Ammon's horn (tissue), 1 donor: ENCODE data around the gene DGKQ.
A peak's percentile ranks its signal among the peaks of the same experiment; 100 is the strongest.
"Not testable (repeated sequence)": the region's sequence is repeated elsewhere in the genome, so short reads cannot be mapped to it uniquely, and the experiment has no call there.

Source experiments
- DNase-seq: peaks from one replicate; pipeline ENCODE4 v3.0.0-alpha.2; 2016; ENCODE audit warnings: low spot score

The DGKQ gene

GRCh38 chr4:1009542-1010394 is 36.4 kb upstream of the DGKQ start:
- DNase-seq, result peak; percentile 75

DNA sequence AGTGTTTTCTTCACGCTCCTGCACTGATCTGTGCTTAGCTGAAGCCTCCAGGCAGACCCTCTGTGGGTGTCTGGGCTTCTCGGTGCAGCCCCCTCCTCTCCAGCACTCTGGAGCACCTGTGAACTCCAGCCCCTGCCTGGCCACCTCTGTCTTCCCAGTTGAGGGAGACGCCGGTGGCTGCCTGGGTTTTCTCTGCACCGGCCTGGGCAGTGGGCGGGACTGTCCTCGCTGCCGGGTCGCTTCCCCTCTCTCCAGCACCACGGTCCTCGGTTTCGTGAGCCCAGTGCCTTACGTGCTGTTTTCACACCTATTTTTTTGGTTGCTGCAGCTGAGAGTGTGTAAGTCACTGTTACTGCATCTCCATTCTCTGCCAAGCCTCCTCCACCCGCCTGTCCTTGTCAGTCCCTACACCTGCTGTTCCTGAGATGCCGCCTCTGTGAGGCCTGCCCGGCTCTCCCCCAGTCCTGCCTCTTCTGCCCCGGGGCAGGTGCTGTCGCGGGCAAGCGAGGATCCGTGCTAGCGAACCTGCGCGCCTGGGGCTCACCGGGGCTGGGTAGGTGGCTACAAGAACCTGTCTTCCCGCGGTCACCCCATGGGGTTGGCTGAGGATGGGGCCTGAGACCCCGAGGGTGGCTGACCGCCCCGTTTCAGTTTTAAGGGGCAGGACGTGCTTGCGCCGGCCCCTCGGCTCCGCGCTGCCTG is 35.6 kb upstream of the DGKQ start:
- DNase-seq, result no peak

DNA sequence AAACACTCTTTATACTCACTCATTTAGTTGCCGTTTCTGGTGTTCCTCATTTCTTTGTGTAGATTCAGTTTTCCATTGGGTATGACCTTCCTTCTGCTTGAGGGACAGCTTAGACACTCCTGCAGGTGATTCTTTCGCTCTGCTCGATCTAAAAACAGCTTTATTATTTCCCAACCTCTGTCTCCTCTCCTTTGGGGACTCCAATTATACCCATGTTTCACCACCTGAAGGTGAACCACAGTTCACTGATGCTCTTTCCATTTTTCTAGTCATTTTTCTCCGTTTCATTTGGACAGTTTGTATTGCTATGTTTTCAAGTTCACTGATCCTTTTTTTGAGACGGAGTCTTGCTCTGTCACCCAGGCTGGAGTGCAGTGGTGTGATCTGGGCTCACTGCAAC is 33.5 kb upstream of the DGKQ start:
- DNase-seq, result no peak

DNA sequence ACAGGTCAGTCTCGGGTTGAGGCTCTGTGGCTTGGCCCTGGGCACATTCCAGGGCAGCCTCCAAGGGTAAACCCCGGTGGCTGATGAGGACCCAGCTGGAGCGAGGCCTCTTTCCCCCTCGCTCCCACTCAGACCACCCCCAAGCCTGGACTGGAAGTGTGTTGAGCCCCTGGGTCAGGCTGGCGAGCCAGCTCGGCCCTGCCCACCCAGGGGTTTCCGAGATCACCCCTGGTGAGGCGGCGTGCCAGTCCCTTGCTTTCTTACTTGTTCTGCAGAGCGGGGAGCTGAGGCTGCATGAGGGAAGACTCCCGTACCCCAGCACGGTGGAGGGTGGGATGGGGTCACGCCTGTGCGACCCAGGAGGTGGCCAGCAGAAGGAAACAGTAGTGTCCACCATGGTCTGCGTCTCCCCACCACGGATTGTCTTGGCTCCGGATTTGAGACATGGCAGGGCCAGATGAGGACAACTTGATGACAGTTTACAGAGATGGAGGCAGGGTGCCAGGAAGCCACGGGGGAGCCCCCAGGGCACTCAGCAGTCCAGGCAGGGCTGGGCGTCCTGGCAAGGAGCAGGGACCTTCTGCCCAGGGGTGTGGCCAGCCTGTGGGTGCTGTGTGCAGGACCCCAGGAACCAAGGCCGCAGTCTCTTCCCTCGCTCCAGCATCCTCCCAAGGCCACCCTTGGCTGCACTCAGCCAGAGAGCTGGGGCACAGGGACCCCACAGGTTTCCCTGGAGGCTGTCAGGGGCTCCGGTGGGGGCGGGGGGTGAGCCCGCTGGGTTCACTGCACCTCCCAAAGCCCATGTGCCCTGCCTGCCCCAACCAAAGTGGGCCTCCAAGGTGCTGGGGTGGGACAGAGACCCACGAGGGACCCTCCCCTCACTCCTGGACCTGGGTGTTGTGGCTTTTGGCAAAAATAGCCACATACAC is 31.5 kb upstream of the DGKQ start:
- DNase-seq, result no peak

- DNase-seq, result no peak
Measured at GRCh38 chr4:1004071-1004418, 30.7 kb upstream of the DGKQ start.

DNA sequence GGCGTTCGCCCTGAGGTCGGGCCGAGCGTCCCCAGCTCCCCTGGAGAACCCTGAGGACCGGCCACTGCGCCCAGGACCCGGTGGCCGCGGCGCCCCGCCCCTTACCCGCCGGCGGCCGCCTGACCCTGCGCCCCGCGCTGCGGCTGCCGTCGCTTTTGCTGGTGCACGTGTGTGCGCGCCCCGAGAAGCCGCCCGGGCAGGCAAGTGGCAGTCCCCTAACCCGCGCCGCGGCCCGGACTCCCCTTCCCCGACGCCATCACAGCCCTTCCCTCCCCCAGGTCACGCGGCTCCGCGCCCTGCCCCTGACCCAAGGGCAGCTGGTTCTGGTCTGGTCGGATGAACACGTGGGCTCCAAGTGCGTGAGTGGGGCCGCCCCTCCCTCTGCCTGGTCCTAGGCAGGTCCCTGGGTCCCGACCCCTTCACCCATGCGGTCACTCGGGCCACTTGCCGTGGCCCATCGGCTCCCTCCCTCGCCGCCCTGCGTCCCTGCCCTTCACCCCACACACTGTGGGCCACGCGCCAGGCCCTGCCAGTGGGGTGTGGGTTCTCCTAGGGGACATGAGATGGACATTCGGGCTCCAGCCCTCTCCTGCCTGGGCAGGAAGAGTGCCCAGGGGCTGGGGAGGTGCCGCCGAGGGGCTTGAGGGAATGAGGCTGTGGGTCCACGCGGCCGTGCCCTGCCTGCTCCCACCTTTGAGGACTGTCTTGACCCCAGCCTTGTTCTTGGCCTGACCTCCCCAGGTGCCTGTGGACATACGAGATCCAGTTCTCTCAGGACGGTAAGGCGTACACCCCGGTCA is 30.1 kb upstream of the DGKQ start:
- no peak for DNase-seq

DNA sequence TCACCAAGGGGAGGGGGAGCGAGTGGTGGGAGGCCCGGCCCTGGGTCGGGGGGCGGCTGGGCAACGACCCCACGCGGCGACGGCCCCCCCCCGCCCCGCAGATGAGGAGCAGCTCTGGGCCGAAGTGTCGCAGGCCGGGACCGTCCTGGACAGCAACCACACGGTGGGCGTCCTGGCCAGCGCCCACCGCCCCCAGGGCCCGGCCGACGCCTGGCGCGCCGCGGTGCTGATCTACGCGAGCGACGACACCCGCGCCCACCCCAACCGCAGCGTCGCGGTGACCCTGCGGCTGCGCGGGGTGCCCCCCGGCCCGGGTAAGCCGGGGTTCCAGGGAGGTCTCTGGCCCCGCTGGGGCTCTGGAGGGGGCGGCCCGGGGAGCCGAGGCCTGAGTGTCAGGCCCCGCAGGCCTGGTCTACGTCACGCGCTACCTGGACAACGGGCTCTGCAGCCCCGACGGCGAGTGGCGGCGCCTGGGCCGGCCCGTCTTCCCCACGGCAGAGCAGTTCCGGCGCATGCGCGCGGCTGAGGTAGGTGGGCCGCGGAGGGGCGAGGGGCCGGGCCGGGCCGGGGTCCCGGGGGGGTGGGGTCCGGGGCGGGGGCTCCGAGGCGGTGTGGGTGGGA is 29.4 kb upstream of the DGKQ start:
- DNase-seq, result no peak

GRCh38 chr4:1002131-1002630 is 28.8 kb upstream of the DGKQ start:
- DNase-seq, result no peak

DNA sequence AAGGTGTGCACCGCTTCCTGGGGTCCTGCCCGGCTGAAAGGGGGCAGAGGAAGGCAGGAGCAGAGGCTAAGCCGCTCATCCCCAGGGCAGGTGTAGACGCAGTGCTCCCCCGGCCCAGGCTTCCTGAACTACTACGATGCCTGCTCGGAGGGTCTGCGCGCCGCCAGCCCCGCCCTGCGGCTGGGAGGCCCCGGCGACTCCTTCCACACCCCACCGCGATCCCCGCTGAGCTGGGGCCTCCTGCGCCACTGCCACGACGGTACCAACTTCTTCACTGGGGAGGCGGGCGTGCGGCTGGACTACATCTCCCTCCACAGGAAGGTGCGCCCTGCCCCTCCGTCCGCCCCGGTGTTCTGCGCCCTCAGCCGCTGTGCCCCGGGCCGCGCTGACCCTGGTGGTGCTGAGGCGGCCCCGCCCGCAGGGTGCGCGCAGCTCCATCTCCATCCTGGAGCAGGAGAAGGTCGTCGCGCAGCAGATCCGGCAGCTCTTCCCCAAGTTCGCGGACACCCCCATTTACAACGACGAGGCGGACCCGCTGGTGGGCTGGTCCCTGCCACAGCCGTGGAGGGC is 28.3 kb upstream of the DGKQ start:
- DNase-seq, result no peak

DNA sequence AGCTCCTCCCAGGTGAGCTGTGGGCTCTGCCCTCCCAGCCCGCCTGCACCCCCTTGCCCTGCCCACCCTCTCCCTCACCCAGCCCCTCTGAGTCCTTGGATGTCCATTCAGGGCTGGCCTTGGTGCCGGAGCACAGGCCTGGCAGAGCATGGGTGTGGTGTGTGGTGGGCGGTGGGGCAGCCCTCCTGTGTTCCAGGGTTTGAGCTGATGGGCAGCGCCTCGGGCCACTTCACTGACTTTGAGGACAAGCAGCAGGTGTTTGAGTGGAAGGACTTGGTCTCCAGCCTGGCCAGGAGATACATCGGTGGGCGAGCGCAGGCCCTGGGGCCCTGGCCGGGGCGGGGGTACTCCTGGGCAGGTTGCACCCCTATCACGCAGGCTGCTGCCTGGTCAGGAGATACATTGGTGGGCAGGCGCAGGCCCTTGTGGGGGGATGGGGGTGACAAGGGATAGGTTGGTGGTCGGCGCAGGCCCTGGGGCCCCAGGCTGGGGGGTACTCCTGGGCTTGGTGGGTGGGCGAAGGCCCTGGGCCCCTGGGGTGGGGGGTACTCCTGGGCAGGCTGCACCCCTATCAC is 27.4 kb upstream of the DGKQ start:
- no peak for DNase-seq

- DNase-seq, result no peak
Measured at GRCh38 chr4:999882-1000425, 26.6 kb upstream of the DGKQ start.

- DNase-seq, result not testable (repeated sequence)
Measured at GRCh38 chr4:999240-999863, 26.0 kb upstream of the DGKQ start.

- DNase-seq, result no peak
Measured at GRCh38 chr4:998096-998691, 24.8 kb upstream of the DGKQ start.

DNA sequence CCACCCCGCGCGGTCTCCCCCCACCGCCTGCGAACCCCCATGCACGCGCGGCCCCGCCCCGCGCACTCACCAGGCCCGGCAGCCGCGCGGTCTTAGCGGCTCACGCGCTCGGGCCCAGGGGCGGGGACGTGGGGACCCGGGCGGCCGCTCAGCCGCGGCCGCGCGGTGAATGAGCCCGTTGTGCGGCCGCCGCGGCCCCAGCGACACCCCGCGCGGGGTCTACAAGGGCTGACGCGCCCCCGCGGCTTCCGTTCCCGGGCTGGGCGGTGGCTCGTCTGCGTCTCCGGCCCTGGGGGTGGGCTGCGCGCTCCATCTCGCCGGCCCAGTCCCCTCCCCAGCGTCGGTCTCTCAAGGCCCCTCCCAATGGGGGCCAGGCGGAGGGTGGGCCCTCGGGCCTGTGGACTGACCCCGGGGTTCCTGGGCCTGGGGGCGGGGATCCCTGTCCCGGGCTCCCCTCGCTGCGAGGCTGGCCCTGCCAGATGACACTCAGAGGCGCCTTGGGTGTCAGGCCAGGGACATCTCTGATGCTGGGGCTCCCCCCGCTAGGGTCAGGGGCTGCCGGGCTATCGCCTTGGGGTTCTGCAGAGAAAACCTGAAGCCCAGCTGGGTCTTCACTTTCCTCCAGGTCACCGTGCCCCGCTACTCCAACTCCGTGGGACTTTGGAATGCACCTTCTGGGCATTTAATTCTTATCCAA is 24.2 kb upstream of the DGKQ start:
- DNase-seq, result no peak

GRCh38 chr4:996997-997374 is 23.6 kb upstream of the DGKQ start:
- DNase-seq, result no peak

DNA sequence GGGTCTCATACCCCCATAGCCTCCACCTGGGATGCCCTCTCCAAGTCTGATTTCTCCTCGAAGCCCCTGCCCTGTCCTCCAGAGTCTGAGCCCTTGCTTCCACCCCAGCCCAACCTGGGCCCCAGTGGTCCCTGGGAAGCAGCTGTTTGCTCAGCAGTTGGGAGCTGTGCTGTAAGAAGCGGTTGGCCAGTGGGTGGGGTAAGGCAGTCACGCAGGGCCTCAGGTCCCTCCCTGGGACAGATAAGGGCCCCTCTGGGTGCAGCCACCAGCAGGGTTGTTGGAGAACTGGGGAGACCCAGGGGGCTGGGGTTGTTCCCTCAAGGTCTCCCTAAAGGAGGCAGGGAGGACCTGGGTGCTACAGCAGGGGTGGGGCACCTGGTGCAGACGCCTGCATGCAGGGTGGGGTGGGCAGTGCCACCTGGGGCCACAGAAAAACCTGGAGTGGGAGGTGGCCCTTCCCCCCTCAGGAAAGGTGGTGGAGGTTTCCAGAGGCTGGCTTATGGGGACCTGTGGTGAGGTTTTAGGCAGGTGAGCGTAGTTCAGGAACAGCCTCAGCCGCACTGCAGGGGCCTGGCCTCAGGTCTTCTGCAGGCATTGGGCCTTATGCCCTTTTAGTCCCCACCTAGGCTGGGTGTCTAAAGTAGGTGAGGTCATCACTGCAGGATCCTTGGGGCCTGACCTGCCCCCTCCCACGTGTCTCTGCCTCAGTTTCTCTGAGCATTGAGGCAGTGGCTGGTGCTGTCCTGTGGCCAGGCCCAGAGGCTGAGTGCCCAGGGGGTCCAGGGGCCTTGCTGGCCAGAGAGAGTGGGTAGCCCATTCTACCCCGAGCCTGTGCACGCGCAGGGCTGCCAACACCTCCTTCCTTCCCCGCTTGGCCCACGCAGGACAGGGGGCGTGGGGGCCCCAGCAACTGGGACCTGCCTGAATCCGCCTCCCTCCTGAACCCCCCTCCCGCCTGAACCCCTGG is 22.9 kb upstream of the DGKQ start:
- no peak for DNase-seq

DNA sequence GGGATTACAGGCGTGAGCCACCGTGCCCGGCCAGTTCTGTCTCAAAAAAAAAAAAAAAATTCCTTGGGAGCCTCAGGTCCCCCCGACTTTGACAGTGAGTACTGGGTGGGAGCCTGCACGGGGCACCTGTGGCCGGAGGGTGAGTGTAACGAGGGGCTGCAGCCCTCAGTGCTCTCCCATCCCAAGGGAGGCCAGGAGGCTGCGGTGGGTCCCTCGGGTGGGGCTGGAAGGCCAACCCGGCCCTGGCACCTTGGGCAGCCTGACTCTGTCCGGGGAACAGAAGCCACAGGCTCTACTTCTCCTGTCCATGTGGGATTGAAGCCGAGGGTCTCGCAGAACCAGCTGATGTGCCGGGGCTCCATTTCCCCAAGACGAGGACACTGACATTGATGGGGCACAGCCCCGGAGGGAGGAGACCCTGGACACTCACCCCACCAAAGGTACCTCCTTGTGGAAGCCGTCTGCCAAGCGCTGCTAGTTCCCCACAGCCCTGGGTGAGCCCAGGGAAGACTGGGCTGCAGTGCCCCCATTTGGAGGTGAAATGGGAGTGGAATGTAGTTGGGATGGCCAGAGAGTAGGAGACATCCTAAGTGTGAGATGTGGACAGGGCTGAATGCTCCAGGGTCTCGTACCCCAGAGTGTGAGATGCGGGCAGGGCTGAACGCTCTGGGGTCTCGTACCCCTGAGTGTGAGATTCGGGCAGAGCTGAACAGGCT is 22.1 kb upstream of the DGKQ start:
- no peak for DNase-seq
